Stimulated activated CD8-positive, alpha-beta memory T cell treated with anti-CD3 and anti-CD28 coated beads, Interleukin-15, amount 100 ng/mL, for 4 hours (primary cell): ENCODE results near the gene IFT27.

Experiments
- DNase-seq, 2 donors: peaks; one replicate each; pipeline ENCODE4 v3.0.0-alpha.2; 2020; ENCODE audit warnings: low read depth in 2 of 2

Gene IFT27

GRCh38 chr22:36796552-36797175 lies 20.7 kb upstream of the IFT27 start:
- DNase-seq, result no peak

GRCh38 chr22:36795633-36796032 lies 19.7 kb upstream of the IFT27 start:
- no peak for DNase-seq

DNA sequence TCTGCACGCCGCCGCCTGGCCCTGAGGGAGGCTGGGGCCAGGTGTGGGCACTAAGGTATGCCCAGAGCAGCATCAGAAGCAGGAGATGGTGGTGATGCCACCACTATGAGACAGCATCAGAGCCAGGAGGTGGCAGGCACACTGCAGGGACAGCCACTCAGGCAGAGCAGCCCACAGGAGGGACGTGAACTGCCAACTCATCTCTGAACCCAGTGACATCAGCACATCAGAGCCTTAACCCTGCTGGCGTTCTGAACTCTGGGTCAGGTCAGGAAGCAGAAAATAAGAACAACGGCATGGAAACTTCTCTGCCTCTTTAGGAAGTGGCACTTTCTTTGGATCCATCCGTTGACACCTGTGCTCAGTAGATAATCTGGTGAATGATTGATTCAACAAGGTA lies 14.7 kb upstream of the IFT27 start:
- no peak for DNase-seq

- DNase-seq, result no peak
Observed at GRCh38 chr22:36787204-36787988, 11.5 kb upstream of the IFT27 start.

GRCh38 chr22:36783743-36784142 lies 7.8 kb upstream of the IFT27 start:
- DNase-seq, result no peak

GRCh38 chr22:36781656-36782627 lies 6.0 kb upstream of the IFT27 start:
- peak; percentile 68 to 74 for DNase-seq

DNA sequence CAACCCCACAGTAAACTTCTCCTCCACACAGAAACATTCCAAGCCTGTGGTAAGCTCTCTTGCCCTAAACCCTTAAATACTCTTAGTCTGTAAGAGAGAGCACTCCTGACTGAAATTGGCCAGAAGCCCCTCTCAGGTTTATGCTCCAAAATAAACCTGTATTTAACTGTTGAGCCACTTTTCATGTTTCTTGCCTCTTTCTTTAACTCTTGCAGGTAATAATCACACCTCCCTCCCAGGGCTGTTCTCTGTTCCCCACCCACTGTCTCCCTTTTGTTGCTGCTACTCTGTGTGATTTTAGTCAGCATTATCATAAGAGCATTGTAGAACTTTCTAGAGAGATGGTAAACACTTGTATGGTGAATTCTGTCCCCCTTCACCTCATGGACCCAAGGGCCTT lies 2.1 kb upstream of the IFT27 start:
- no peak for DNase-seq

GRCh38 chr22:36776722-36777121 lies 803 bp upstream of the IFT27 start:
- DNase-seq, result no peak

DNA sequence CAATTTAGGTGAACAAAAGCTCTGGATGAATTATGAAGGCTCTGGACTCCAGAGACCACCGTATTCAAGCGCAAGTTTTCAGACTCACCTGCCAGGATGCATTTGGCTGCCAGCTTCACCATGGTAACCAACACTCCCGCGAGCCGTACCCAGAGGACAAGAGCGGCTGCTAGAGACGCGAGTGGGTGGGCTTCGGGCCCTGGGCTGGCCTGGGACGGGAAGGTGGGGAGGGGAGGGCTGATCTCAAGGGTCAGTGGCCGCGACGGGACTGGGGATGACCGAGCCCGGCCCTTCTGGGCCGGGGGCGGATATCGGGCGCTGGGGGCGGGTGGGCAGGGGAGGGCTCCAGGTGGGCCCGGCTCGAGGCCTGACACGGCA lies 344 bp downstream of the IFT27 start:
- no peak for DNase-seq

DNA sequence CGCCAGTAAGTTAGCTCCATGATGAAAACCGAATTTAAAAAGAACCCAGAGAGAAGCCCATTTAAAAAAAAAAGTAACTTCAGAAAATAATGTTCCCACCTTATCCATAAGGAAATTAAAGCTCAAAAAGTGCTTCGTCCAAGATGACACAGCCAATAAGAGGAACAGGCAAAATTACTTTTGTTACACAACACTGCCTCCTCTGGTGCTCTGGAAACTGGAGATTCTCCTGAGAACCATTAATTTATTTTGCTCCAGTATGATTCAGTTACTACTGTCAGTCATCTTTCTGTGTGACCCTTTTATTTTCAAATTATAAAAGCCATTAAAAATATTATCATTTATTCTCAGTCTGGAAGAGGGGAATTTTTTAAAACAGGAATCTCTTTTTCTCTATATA lies 2.0 kb downstream of the IFT27 start:
- no peak for DNase-seq

- DNase-seq, result no peak
Observed at GRCh38 chr22:36772451-36772850, 3.5 kb downstream of the IFT27 start.

- DNase-seq, result no peak
Observed at GRCh38 chr22:36771356-36772063, 4.4 kb downstream of the IFT27 start.

- no peak for DNase-seq
Observed at GRCh38 chr22:36770513-36771231, 5.2 kb downstream of the IFT27 start.

DNA sequence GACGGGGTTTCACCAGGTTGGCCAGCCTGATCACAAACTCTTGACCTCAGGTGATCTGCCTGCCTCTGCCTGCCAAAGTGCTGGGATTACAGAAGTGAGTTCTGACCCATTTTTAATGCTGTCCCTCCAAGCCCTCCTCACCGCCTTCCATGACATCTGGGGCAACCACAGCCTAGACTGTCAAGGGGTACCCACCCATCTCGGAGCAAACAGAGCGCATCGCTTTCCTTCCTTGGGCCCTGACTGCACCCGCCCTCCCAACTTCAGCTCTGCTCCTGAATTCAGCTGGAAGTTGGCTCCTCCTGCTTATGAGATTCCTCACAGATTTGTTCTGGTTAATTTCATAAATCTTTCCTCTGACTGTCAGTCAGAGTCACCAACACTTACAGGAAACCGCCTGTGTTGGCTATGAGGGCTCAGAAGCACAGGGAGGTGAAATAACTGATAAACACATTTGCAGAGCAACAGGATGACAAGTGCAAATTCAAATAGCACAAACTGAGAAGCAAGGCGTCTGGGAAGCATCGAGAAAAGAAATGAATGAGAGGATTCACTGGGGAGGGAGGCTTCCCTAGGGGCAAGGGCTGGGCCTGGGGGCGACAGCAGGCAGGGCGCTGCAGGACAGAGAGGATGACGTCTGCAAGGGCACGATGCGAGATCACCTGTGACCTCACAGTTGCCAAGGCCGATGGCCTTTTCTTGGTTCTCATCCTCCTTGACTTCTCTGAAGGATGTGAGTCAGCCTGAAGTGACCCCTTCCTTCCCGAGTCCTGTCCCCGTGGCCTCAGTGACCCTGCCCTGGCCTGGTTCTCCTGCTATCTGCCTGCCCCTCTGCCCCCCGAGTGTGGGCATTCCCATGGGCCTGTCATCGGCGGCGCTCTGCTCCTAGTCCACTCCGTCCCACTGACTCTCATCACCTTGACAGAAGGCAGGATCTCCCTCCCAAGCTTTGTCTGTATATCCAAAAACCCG lies 6.1 kb downstream of the IFT27 start:
- no peak for DNase-seq

- DNase-seq, result no peak
Observed at GRCh38 chr22:36768616-36769015, 7.3 kb downstream of the IFT27 start.

GRCh38 chr22:36768141-36768540 lies 7.8 kb downstream of the IFT27 start:
- DNase-seq, result no peak

DNA sequence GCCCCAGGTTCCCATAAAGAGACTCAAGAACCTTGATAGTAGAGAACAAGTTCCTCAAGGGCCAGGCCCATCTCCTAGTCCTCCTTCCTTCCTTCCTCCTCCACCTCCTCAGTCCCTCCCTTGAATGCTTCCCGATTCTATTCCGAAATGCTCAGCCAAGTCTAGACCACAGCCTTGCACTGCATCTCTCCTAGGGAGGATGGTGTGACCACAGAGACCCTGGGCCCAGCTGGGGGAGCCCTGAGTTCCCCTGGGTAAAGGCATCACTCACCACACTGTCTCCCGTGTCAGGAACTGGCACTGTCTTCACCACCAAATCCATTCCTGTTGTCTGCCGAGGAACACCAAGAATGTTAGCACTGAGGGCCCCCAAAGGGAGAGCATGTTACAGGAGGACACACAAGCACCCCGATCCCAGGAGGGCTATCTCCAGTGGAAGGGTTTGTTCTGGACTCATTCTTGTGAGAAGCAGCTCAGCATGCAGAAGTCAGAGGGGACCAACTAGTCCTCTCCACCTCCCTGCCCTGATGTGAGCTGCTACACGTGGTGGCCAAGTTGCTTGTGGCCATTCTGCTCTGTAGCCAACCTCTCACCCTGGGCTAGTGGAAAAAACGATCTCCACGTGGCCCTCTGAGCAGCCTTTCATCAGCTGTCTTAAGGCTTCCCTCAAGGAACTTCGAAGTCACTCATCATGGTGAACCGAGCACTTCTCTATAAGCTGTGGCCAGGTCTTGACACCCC lies 8.7 kb downstream of the IFT27 start:
- no peak for DNase-seq

DNA sequence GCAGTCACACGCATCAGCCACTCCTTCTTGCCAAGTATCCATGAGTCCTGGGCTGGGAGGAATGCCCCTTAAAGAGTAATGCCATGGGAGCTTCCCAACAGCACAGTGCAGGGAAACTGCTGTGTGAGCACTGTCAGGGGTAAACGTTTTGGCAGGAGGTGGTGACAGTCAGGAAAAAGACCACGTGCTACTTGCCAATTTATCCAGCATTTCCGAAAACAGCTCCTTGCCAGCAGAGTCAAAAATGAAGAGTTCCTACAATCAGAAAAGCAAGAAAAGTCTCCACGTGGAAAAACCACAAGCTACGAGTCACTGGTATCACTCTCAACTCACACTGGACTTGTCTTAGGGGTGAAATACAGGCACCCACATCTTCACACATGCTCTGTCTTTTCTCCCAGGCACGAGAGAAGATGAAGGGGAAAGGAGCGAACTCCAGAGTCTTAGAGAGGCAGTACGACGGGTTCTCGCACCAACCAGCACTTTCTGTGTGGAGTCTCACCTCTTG lies 9.9 kb downstream of the IFT27 start:
- DNase-seq, result no peak
